WTC11 (cell line): ENCODE data around the gene DRAXIN. TPM values are rescaled to one million over a fixed set of nuclear protein-coding genes. Genes with fewer than 3 reads are reported as not detected.

Experiments used
- ATAC-seq: fragments of 200-7000 bp; cut with Tn5 transposase; 2 replicates; pipeline ENCODE4 v1.10.0; 2021; ENCODE audit warnings: mild to moderate bottlenecking, moderate library complexity
- CTCF ChIA-PET: fragments of 300-600 bp; sonication (Branson Sonifier 250); formaldehyde crosslinking; loops from one replicate; lab custom pipeline; 2021; ENCODE audit warnings: antibody characterized with exemption; lab: Charles Lee
- POLR2A ChIA-PET: fragments of 350-600 bp; sonication (Branson Sonifier 250); formaldehyde crosslinking; loops from one replicate; lab custom pipeline; 2021; ENCODE audit warnings: antibody characterized with exemption; lab: Charles Lee
- DNase-seq: peaks from one replicate; pipeline ENCODE4 v3.0.0; 2021; ENCODE audit warnings: low spot score
- H3K27ac Mint-ChIP-seq: 2 replicates; pipeline ENCODE4 v1.8.0; 2021; ENCODE audit warnings: mixed read lengths
- H3K27me3 Mint-ChIP-seq: 2 replicates; pipeline ENCODE4 v1.8.0; 2021; ENCODE audit warnings: low read depth, mild to moderate bottlenecking, moderate library complexity, mixed read lengths
- H3K36me3 Mint-ChIP-seq: 2 replicates; pipeline ENCODE4 v1.8.0; 2021; ENCODE audit warnings: mixed read lengths
- H3K4me1 Mint-ChIP-seq: 2 replicates; pipeline ENCODE4 v1.8.0; 2022; ENCODE audit warnings: mixed read lengths
- H3K4me3 Mint-ChIP-seq: 2 replicates; pipeline ENCODE4 v1.8.0; 2021; ENCODE audit warnings: mild to moderate bottlenecking, moderate library complexity, mixed read lengths
- H3K9me3 Mint-ChIP-seq: 2 replicates; pipeline ENCODE4 v1.8.0; 2021; ENCODE audit warnings: mixed read lengths
- CREB1 ChIP-seq: sonication (generic); formaldehyde crosslinking; IDR thresholded peaks from 2 replicates; pipeline ENCODE4 v1.8.0; 2023; ENCODE audit warnings: mild to moderate bottlenecking, missing genetic modification reagents
- ESRRA ChIP-seq: sonication (generic); formaldehyde crosslinking; IDR thresholded peaks from 2 replicates; pipeline ENCODE4 v1.8.1; 2022; ENCODE audit warnings: mild to moderate bottlenecking, missing genetic modification reagents, borderline replicate concordance
- ETV6 ChIP-seq: sonication (generic); formaldehyde crosslinking; IDR thresholded peaks from 2 replicates; pipeline ENCODE4 v1.8.1; 2022; ENCODE audit warnings: mild to moderate bottlenecking, missing genetic modification reagents
- GABPB1 ChIP-seq: sonication (generic); formaldehyde crosslinking; IDR thresholded peaks from 2 replicates; pipeline ENCODE4 v1.8.1; 2023; ENCODE audit warnings: mild to moderate bottlenecking, missing genetic modification reagents
- GTF2I ChIP-seq: fragments of 250-450 bp; sonication (Bioruptor Pico); conservative IDR thresholded peaks from 2 replicates; pipeline ENCODE4 v1.4.0; 2021; ENCODE audit warnings: mild to moderate bottlenecking
- JAZF1 ChIP-seq: fragments of 250-450 bp; sonication (Bioruptor Pico); IDR thresholded peaks from 2 replicates; pipeline ENCODE4 v1.9.0; 2021; ENCODE audit warnings: moderate library complexity, mild to moderate bottlenecking, inconsistent platforms
- JUN ChIP-seq: sonication (generic); formaldehyde crosslinking; IDR thresholded peaks from 2 replicates; pipeline ENCODE4 v1.8.0; 2023; ENCODE audit warnings: mild to moderate bottlenecking, missing genetic modification reagents
- NFE2L1 ChIP-seq: sonication (generic); formaldehyde crosslinking; IDR thresholded peaks from 2 replicates; pipeline ENCODE4 v1.8.1; 2023; ENCODE audit warnings: missing genetic modification reagents
- SP1 ChIP-seq: sonication (generic); formaldehyde crosslinking; conservative IDR thresholded peaks from 2 replicates; pipeline ENCODE4 v1.8.1; 2022; ENCODE audit warnings: missing genetic modification reagents
- TCF7 ChIP-seq: sonication (generic); formaldehyde crosslinking; IDR thresholded peaks from 2 replicates; pipeline ENCODE4 v1.8.0; 2022; ENCODE audit warnings: mild to moderate bottlenecking, low read depth, missing genetic modification reagents, moderate library complexity
- TEAD1 ChIP-seq: sonication (generic); formaldehyde crosslinking; IDR thresholded peaks from 2 replicates; pipeline ENCODE4 v1.8.0; 2022; ENCODE audit warnings: mild to moderate bottlenecking, missing genetic modification reagents
- TP53 ChIP-seq: sonication (generic); formaldehyde crosslinking; IDR thresholded peaks from 2 replicates; pipeline ENCODE4 v1.8.1; 2023; ENCODE audit warnings: mild to moderate bottlenecking, missing genetic modification reagents
- ZNF121 ChIP-seq: sonication (generic); formaldehyde crosslinking; IDR thresholded peaks from 2 replicates; pipeline ENCODE4 v1.8.0; 2023; ENCODE audit warnings: missing genetic modification reagents
- ZNF232 ChIP-seq: sonication (generic); formaldehyde crosslinking; IDR thresholded peaks from 2 replicates; pipeline ENCODE4 v1.8.0; 2022; ENCODE audit warnings: mild to moderate bottlenecking, missing genetic modification reagents
- total RNA-seq: library from RNA; stranded (reverse); gene quantifications from 3 replicates; pipeline ENCODE4 v1.2.3, GENCODE V29; 2021
- TF ChIP-seq, protein P1 (sequence below): sonication (generic); formaldehyde crosslinking; IDR thresholded peaks from 2 replicates; pipeline ENCODE4 v1.8.1; 2022; ENCODE audit warnings: mild to moderate bottlenecking, moderate library complexity, missing genetic modification reagents
- TF ChIP-seq, protein P2 (sequence below): sonication (generic); formaldehyde crosslinking; IDR thresholded peaks from 2 replicates; pipeline ENCODE4 v1.8.0; 2022; ENCODE audit warnings: mild to moderate bottlenecking, missing genetic modification reagents
- TF ChIP-seq, protein P3 (sequence below): sonication (generic); formaldehyde crosslinking; IDR thresholded peaks from 2 replicates; pipeline ENCODE4 v1.8.0; 2023; ENCODE audit warnings: mild to moderate bottlenecking, missing genetic modification reagents
- TF ChIP-seq, protein P4 (sequence below): fragments of 250-450 bp; sonication (Bioruptor Pico); conservative IDR thresholded peaks from 2 replicates; pipeline ENCODE4 v1.9.0; 2021; ENCODE audit warnings: mild to moderate bottlenecking
- TF ChIP-seq, protein P5 (sequence below): sonication (generic); formaldehyde crosslinking; IDR thresholded peaks from 2 replicates; pipeline ENCODE4 v1.8.0; 2022; ENCODE audit warnings: mild to moderate bottlenecking, missing genetic modification reagents
- TF ChIP-seq, protein P6 (sequence below): sonication (generic); formaldehyde crosslinking; IDR thresholded peaks from 2 replicates; pipeline ENCODE4 v1.8.0; 2022; ENCODE audit warnings: mild to moderate bottlenecking, missing genetic modification reagents
- TF ChIP-seq, protein P7 (sequence below): sonication (generic); formaldehyde crosslinking; IDR thresholded peaks from 2 replicates; pipeline ENCODE4 v1.8.0; 2023; ENCODE audit warnings: missing genetic modification reagents
- TF ChIP-seq, protein P8 (sequence below): sonication (generic); formaldehyde crosslinking; IDR thresholded peaks from 2 replicates; pipeline ENCODE4 v1.8.0; 2022; ENCODE audit warnings: mild to moderate bottlenecking, missing genetic modification reagents
- TF ChIP-seq, protein P9 (sequence below): fragments of 250-450 bp; sonication (Bioruptor Pico); IDR thresholded peaks from 2 replicates; pipeline ENCODE4 v1.9.0; 2021; ENCODE audit warnings: mild to moderate bottlenecking, borderline replicate concordance

DRAXIN gene
- total RNA-seq, 1 experiment from 2014 or later, result 12.0 TPM

DNA sequence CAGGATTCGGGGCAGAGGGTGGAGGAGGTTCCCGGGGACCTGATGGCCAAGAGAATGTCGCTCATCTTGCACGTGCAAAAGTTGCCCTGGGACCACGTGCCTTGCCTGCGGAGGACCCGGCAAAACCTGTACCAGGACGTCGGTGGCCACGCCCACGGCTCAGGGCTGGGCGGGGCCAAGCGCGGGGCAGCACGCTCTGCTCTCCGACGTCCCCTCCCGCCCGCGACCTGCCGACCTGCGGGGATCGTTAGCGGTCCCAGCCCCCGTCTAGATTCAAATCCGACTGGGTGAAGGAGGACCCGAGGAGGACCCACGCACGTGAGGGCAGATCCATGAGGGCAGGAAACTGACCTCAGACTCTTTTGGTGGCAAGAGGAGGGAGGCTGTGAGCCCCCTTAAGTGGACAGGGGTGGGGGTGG, 70.5 kb downstream of the DRAXIN start, which contains the start of gene C1orf167:
Gene C1orf167 (plus strand): TSS at position 206 of the 419 bp plus-strand sequence. CDS start 2,208 bp downstream, outside the sequence.
- ChIA-PET POLR2A (interaction anchor here (0.9 kb wide), 1 partner anchor 98 kb away, joined by 3 read pairs; the partner anchor contains the start of gene FBXO6), CTCF (interaction anchor here (1.0 to 7.1 kb wide), 2 partner anchors 23 to 42 kb away, joined by 3 to 41 read pairs; no protein-coding TSS in a partner anchor)
- Mint-ChIP-seq H3K27ac (no peak within 1 kb of the TSS), H3K4me1 (peaks cover 10% of the 10 kb centered on the region), H3K27me3 (peaks cover 59% of the 10 kb centered on the region), H3K4me3 (peak within 1 kb of the TSS; percentile 56), H3K9me3 (peaks cover 3% of the 10 kb centered on the region), H3K36me3 (peaks cover 3% of the 10 kb centered on the region)
- DNase-seq (peak; percentile 73), ATAC-seq (peak; percentile 87)
- TF ChIP-seq, protein P1, sequence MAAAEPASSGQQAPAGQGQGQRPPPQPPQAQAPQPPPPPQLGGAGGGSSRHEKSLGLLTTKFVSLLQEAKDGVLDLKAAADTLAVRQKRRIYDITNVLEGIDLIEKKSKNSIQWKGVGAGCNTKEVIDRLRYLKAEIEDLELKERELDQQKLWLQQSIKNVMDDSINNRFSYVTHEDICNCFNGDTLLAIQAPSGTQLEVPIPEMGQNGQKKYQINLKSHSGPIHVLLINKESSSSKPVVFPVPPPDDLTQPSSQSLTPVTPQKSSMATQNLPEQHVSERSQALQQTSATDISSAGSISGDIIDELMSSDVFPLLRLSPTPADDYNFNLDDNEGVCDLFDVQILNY (CRISPR knock-in tag), result peak; percentile 78
- TF ChIP-seq, protein P2, sequence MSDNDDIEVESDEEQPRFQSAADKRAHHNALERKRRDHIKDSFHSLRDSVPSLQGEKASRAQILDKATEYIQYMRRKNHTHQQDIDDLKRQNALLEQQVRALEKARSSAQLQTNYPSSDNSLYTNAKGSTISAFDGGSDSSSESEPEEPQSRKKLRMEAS (CRISPR knock-in tag), result peak; percentile 98
- TF ChIP-seq SP1 (CRISPR knock-in tag), result peak; percentile 80
- TF ChIP-seq, protein P3, sequence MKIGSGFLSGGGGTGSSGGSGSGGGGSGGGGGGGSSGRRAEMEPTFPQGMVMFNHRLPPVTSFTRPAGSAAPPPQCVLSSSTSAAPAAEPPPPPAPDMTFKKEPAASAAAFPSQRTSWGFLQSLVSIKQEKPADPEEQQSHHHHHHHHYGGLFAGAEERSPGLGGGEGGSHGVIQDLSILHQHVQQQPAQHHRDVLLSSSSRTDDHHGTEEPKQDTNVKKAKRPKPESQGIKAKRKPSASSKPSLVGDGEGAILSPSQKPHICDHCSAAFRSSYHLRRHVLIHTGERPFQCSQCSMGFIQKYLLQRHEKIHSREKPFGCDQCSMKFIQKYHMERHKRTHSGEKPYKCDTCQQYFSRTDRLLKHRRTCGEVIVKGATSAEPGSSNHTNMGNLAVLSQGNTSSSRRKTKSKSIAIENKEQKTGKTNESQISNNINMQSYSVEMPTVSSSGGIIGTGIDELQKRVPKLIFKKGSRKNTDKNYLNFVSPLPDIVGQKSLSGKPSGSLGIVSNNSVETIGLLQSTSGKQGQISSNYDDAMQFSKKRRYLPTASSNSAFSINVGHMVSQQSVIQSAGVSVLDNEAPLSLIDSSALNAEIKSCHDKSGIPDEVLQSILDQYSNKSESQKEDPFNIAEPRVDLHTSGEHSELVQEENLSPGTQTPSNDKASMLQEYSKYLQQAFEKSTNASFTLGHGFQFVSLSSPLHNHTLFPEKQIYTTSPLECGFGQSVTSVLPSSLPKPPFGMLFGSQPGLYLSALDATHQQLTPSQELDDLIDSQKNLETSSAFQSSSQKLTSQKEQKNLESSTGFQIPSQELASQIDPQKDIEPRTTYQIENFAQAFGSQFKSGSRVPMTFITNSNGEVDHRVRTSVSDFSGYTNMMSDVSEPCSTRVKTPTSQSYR (CRISPR knock-in tag), result peak; percentile 85
- TF ChIP-seq, protein P4, sequence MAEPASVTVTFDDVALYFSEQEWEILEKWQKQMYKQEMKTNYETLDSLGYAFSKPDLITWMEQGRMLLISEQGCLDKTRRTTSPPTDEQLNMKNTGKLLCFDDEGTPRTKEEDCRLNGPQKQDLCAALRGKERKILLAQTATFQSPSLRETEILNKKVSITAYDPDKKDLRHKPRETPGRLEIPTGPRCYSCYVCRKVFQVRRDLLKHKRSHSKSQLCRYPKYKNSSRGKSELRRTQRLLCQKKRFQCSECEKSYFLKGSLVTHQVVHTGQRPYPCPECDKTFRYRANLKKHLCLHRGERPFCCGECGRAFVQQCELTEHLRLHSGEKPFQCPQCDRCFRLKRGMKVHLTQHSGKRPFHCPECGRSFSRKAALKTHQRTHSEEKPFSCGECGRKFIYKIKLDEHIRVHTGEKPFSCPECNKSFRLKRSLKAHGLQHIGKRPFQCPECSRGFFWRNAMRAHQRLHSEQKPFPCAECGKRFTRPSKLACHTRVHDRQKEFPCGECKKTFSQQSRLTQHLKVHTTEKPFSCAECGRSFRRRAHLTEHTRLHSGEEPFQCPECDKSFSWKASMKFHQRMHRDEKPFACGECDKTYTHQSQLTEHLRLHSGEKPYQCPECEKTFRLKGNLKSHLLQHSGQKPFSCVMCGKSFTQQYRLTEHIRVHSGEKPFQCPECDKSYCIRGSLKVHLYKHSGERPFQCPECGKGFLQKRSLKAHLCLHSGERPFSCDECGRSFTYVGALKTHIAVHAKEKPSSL, result no peak
- no peak for TF ChIP-seq GABPB1 (CRISPR knock-in tag)
- peak; percentile 94 for TF ChIP-seq NFE2L1 (CRISPR knock-in tag)
- TF ChIP-seq JAZF1 (CRISPR knock-in tag), result no peak
- peak; percentile 91 for TF ChIP-seq CREB1 (CRISPR knock-in tag)
- TF ChIP-seq, protein P5, sequence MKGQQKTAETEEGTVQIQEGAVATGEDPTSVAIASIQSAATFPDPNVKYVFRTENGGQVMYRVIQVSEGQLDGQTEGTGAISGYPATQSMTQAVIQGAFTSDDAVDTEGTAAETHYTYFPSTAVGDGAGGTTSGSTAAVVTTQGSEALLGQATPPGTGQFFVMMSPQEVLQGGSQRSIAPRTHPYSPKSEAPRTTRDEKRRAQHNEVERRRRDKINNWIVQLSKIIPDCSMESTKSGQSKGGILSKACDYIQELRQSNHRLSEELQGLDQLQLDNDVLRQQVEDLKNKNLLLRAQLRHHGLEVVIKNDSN (CRISPR knock-in tag), result peak; percentile 76
- TF ChIP-seq TP53, result 0 out of 2 replicates have a peak, but pooled peaks have one; percentile 55
- TF ChIP-seq, protein P6, sequence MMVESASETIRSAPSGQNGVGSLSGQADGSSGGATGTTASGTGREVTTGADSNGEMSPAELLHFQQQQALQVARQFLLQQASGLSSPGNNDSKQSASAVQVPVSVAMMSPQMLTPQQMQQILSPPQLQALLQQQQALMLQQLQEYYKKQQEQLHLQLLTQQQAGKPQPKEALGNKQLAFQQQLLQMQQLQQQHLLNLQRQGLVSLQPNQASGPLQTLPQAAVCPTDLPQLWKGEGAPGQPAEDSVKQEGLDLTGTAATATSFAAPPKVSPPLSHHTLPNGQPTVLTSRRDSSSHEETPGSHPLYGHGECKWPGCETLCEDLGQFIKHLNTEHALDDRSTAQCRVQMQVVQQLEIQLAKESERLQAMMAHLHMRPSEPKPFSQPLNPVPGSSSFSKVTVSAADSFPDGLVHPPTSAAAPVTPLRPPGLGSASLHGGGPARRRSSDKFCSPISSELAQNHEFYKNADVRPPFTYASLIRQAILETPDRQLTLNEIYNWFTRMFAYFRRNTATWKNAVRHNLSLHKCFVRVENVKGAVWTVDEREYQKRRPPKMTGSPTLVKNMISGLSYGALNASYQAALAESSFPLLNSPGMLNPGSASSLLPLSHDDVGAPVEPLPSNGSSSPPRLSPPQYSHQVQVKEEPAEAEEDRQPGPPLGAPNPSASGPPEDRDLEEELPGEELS (CRISPR knock-in tag), result peak; percentile 72
- peak; percentile 75; the same call in 1 of the 2 replicates for TF ChIP-seq ETV6
- TF ChIP-seq, protein P7, sequence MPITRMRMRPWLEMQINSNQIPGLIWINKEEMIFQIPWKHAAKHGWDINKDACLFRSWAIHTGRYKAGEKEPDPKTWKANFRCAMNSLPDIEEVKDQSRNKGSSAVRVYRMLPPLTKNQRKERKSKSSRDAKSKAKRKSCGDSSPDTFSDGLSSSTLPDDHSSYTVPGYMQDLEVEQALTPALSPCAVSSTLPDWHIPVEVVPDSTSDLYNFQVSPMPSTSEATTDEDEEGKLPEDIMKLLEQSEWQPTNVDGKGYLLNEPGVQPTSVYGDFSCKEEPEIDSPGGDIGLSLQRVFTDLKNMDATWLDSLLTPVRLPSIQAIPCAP (CRISPR knock-in tag), result peak; percentile 58; the same call in 1 of the 2 replicates
- TF ChIP-seq JUN (CRISPR knock-in tag), result no peak
- TF ChIP-seq, protein P8, sequence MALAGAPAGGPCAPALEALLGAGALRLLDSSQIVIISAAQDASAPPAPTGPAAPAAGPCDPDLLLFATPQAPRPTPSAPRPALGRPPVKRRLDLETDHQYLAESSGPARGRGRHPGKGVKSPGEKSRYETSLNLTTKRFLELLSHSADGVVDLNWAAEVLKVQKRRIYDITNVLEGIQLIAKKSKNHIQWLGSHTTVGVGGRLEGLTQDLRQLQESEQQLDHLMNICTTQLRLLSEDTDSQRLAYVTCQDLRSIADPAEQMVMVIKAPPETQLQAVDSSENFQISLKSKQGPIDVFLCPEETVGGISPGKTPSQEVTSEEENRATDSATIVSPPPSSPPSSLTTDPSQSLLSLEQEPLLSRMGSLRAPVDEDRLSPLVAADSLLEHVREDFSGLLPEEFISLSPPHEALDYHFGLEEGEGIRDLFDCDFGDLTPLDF, result 0 out of 2 replicates have a peak, but pooled peaks have one; percentile 77
- TF ChIP-seq, protein P9, sequence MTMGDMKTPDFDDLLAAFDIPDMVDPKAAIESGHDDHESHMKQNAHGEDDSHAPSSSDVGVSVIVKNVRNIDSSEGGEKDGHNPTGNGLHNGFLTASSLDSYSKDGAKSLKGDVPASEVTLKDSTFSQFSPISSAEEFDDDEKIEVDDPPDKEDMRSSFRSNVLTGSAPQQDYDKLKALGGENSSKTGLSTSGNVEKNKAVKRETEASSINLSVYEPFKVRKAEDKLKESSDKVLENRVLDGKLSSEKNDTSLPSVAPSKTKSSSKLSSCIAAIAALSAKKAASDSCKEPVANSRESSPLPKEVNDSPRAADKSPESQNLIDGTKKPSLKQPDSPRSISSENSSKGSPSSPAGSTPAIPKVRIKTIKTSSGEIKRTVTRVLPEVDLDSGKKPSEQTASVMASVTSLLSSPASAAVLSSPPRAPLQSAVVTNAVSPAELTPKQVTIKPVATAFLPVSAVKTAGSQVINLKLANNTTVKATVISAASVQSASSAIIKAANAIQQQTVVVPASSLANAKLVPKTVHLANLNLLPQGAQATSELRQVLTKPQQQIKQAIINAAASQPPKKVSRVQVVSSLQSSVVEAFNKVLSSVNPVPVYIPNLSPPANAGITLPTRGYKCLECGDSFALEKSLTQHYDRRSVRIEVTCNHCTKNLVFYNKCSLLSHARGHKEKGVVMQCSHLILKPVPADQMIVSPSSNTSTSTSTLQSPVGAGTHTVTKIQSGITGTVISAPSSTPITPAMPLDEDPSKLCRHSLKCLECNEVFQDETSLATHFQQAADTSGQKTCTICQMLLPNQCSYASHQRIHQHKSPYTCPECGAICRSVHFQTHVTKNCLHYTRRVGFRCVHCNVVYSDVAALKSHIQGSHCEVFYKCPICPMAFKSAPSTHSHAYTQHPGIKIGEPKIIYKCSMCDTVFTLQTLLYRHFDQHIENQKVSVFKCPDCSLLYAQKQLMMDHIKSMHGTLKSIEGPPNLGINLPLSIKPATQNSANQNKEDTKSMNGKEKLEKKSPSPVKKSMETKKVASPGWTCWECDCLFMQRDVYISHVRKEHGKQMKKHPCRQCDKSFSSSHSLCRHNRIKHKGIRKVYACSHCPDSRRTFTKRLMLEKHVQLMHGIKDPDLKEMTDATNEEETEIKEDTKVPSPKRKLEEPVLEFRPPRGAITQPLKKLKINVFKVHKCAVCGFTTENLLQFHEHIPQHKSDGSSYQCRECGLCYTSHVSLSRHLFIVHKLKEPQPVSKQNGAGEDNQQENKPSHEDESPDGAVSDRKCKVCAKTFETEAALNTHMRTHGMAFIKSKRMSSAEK (CRISPR knock-in tag), result no peak
- peak; percentile 93; the same call in 1 of the 2 replicates for TF ChIP-seq TEAD1 (CRISPR knock-in tag)
- TF ChIP-seq TCF7 (CRISPR knock-in tag), result peak; percentile 83; the same call in 1 of the 2 replicates
- peak; percentile 92 for TF ChIP-seq ZNF232
- peak; percentile 70; the same call in 1 of the 2 replicates for TF ChIP-seq ESRRA (CRISPR knock-in tag)
- TF ChIP-seq ZNF121 (CRISPR knock-in tag), result no peak
- TF ChIP-seq GTF2I (CRISPR knock-in tag), result no peak
